Embryonic facial prominence (tissue), 1 donor: ENCODE results near the gene POLR1H.
"Not testable (repeated sequence)": the region's sequence is repeated elsewhere in the genome, so short reads cannot be mapped to it uniquely, and the experiment has no call there.

Source experiments
- DNase-seq: peaks from one replicate; pipeline ENCODE4 v3.0.0-alpha.2; 2016; ENCODE audit errors: extremely low spot score

Gene POLR1H, protein sequence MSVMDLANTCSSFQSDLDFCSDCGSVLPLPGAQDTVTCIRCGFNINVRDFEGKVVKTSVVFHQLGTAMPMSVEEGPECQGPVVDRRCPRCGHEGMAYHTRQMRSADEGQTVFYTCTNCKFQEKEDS

DNA sequence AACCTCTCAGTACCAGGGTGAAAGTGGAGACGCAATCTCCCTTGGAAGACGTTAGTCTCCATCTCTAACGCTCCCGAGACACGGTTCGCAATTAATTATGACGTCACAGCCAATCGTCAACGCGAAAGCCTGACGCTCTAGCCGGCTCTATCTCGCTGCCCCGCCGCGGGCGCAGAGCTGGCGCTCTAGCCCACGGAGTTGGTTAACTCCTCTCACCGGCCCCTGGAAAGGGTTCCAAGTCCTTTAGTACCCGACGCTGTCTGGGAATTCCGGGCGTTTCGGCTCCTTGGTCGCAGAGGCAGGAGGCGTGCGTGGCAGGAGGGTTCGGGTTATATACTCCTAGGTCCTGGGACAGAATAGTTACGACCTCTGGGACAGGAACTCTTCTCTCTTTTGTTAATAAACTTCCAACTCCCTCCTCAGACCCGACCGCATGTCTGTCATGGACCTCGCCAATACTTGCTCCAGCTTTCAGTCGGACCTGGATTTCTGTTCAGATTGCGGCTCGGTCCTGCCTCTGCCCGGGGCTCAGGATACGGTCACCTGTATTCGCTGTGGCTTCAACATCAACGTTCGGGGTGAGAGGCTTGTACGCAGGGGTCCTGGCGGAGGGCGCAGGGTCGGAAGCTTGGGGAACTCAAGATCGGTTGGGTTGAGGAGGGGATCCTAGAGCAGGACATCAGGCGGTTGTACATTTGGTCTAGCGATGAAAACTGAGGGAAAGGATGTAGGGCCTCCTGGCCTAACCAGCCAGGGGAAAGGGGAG lies at the start of gene POLR1H:
Gene POLR1H, plus strand, starts transcription at position 174 of the 766 bp plus-strand sequence. Its CDS starts 260 bp downstream, at position 434.
- peak; percentile 96 for DNase-seq

DNA sequence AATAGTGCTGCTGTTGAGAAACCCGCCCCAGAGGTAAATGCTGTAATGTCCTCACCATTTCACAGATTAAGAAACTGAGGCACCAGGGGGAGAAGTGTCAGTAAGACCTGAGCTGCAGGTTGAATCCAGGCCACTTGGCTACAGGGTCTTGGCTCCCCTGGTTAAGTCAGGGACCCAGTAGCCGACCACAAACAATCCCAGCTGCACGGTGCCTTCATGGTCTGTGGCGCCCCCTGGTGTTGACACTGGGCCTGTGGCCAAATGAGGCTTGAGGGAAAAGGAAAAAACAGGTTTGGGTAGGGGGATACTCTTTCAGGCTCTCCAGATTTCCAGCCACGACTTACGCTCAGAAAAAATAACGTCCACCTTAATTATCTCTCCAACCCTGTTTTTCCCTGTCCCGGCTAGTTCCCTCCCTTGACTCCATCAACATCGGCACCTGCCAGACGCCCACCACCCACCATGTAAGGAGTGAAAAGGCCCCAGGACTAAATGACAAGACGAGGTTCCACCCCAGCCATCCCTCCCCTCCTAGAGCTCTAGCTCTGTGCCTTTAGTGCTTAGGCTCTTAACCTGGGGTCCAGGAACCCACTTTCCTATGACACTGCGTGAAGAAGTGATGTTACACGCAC lies 47.7 kb upstream of the POLR1H start:
- no peak for DNase-seq

DNA sequence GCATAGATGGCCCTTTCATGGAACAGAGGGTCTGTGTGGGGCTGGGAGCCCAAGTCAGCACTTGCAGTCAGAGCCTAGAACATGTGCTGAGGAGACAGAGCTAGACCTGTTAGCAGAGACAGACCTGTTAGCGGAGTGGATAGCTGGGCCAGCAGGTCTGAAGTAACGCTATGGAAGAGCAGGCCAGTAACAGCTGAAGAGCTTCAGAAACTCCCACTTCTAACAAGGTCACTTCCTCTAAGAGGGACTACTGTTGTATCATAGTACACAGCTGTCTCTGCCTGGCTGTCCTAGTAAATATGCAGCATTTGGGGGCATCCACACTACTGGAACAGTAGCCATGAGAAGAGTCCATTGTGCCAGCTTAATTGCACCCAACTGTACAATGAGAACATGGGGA lies 41.2 kb upstream of the POLR1H start:
- DNase-seq: no peak

DNA sequence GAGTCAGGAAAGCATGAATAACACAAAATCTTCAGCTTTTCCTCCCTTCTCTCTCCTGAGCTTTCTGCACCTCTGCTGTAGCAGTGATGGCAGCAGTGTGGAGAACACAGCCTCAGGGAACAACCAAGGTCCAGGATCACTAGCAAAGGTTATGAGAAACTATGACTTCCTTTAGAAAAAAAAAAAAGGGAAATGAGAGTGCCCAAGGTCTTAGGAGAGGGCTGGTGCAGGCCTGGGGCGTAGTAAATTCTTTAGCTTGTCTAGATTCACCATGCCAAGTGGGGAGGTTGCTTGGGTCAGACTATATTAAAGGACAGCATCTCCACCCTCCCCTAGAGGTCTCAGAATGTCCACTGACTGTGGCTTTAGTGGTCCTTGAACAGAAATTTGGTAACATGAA lies 40.4 kb upstream of the POLR1H start:
- DNase-seq: no peak

DNA sequence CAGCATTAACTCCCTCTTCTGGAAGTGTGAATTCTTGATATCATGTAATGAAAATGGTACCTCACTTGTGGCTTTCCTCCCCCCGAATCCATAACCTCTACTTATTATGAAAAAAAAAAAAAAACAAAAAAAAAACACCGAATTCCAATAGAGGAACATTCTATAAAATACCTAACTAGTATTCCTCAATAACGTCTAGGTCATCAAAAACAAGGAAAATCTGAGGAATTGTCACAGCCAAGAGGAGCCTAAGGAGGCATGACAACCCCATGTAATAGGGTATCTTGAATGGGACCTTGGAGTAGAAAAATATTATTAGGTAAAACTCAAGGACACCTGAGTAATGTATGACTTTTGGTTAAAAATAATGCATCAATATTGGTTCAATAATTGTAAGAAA lies 38.9 kb upstream of the POLR1H start:
- DNase-seq: no peak

DNA sequence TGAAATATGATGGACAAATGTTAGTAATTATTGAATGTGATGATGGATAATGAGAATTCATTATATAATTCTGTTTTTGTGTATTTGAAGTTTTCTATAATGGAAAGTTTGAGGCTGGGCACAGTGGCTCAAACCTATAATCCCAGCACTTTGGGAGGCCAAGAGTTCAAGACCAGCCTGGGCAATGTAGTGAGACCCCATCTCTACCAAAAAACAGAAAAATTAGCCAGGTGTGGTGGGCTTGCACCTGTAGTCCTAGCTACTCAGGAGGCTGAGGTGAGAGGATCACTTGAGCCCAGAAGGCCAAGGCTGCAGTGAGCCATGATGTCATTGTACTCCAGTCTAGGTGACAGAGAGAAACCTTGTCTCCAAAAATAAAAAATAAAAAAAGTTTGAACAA lies 38.4 kb upstream of the POLR1H start:
- DNase-seq: not testable (repeated sequence)

DNA sequence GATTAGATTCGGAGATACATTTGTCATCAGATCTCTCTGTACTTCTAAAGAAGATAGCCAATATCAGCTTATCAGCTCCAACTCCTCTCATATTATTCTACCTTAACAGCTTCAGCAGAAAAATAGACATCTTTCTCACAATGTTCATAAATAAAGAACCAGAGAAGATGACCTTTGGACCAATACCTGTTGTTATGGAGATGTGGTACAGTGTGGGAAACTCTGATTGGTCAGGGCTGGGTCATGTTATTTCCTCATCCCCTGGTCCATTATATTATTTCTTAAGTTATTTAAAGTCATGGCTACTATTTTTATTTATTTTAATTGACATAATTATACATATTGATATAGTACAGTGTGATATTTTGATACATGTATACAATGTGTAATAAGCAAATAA lies 35.9 kb upstream of the POLR1H start:
- no peak for DNase-seq

DNA sequence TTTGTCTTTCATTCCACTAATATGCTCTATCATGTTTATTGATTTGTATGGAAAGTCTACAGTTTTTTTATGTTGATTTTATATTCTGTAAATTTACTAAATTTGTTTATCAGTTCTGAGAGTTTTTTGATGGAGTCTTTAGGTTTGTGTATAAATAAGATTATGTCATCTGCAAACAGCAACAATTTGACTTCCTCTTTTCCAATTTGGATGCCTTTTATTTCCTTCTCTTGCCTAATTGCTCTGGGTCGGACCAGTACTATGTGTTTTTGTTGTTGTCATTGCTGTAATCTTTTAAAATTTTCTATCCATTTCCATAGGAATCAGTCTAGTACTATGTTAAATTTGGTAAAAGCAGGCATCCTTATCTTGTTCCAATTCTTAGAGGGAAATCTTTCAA lies 31.5 kb upstream of the POLR1H start:
- no peak for DNase-seq

DNA sequence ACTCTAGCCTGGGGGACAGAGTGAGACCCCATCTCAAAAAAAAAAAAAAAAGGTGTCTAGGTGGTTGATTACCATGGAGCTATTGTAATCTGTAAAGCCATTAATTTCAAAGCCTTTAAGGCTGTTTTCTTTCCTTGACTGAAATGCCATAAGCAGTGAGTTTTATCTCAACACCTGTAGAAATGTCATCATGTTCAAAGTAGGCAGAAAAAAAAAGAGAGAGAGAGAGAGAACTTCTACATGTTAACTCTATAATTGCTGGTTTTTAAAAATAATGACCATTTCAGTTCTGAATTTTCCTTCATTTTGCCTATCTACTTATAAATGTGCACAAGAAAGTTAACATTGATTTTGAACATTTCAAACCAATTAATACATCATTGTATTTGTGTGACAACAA lies 29.7 kb upstream of the POLR1H start:
- DNase-seq: no peak

DNA sequence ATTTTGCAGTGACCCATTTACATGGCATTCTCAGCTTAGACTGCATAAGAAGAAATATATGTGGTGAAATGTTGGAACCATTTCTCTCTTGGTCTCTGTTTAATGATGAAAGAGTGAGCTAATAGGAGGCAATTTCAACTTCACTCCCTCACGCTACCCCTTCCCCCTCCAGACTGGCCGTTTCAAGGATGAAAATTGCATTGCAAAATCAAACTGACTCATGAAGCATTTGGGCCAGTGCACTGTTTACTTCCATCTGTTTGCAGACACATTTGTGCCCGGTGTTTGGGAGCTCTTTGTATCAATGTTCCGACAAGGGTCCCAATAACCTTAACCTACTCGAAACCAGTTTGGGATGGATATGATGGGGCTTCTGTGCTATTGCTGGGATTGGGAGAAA lies 27.6 kb upstream of the POLR1H start:
- not testable (repeated sequence) for DNase-seq

DNA sequence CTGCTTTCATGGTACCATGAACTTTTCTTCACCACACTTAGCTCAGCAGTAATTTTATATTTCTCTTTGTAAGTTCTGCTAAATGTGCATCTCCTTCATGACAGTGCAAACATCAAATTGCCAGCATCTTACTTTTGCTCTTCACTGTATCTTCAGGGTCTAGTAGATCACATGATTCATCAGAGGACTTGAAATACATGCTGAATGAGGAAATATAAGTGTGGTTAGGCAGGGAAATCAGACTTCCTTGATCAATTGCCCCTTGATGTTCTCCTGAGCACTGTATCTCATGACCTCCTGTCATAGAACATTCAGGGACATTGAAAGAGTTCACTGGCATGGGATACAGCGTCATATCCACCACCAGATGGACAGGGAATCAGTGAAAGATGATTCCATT lies 25.3 kb upstream of the POLR1H start:
- DNase-seq: no peak

DNA sequence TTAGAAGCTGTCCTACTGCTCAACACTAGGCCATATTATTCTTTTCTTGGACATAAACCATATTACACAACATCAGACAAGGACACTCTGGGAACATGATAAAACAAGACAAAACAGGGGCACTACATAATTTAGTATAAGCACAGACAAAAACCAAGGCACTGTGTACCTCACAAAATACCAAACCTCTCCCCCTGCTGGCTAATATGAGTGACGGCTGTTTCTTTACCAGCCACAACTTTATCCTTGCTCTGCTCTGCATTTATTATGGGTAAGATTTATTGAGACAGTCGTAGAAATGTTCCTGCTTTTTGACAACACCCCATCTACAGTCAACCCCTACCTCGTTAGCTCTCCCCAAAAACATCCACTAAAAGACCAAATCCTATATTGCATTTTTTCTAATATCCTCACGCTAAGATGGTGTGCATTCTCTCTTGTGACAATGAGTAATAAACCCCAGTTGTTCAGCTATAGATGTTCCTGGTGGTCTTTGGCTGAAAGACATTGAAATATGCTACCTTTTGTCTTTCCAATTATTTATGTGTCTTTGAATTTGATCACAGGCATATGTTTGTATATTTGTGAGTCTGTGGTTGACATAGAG lies 23.8 kb upstream of the POLR1H start:
- no peak for DNase-seq

DNA sequence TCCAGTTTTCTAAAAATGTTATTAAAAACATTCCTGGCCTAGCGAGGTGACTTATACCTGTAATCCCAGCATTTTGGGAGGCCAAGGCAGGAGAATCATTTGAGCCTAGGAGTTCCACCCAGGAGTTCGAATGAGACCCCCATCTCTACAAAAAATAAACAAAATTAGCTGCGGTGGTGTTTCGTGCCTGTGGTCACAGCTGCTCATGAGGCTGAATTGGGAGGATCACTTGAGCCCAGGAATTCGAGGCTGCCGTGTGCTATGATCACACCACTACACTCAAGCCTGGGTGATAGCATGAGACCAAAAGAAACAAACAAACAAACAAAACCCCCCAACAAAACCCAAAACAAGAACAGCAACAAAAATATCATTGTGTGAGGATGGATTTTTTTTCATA lies 19.8 kb upstream of the POLR1H start:
- no peak for DNase-seq

DNA sequence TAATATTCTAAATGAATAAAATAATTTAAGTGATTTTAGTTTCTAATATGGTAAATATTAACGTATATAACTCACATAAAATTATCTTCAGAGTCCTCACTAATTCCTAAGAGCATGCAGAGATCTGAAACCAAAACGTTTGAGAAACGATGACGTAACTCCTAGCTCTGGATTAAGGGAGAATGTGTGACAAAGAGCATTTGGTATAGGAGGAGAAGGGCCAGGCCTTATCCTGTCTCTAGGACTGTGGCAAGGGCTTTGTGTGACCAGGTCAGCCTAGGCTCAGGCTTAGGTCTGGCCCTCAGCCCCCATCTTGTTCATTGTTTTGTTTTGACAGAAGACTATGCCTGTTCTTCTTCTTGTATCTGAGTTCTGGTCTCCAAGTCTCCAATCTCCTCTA lies 19.2 kb upstream of the POLR1H start:
- no peak for DNase-seq

DNA sequence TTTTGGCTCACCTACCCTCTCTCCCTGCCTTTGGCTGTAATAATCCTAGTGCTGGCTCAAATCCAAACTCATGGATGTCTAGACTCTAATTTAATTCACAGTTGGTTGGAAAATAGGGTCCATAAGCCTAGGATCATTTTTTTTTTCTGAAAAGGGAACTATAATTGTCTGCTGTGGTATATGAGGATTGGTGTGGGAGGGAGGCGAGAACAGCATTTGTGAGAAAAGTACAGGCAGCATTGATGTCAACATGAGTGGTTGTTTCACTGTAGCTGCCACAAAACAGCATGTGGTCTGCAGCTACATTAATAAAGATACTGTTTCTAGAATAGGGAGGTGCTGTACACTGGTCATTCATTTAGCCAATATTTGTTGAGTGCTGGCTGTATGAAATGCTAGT lies 18.6 kb upstream of the POLR1H start:
- DNase-seq: no peak

DNA sequence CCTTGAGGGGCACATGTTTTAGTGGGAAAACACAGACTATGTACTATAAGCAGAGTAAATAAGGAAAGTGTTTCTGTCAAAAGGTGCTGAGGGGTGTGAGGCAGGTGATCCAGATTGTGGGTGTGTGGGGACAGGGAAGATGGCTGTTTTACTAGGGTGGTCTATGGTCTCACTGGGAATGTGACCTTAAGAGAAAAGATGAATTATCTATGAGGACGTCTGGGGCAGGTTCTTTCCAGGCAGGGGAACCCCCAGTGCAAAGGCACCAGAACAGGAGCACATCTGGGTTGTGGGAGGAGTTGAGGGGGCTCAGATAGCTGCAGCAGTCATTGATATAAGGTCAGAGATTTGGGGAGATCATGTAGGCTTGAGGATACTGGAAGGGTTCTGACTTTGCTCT lies 18.2 kb upstream of the POLR1H start:
- DNase-seq: no peak

DNA sequence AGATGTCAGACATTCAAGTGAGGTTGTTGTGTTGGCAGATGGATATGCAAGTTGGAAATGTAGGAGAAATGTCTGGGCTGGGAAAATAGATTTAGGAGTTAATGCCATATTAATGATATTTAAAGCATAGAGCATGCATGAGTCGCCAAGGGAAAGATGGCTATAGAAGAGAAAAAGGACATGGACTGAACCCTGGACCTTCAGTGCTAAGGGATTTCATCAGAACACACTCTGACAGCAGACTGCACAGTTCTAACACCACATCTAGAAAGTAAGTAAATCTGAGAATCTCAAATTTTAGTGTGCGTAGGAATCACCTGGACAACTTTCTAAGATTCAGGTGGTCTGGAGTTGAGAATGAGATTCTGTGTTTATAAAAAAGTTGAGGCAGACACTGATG lies 17.3 kb upstream of the POLR1H start:
- no peak for DNase-seq

DNA sequence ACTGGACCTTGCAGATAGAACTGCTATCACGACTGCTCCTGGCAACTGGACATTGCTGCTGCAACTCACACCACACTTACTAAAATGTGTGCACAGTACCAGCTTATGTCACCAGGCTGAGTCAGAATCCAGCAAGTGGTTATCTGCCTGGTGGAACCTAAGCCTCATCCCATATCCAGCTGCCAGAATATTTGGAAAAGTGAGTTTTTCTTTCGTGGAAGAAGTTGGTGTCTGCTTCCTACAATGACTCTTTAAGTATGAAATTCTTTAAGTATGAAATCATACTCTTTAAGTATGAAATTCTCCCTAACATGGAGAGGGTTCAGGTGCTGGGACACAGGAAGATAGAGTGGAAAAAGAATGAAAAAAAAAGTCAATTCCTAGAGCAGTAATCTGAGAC lies 16.4 kb upstream of the POLR1H start:
- DNase-seq: no peak

DNA sequence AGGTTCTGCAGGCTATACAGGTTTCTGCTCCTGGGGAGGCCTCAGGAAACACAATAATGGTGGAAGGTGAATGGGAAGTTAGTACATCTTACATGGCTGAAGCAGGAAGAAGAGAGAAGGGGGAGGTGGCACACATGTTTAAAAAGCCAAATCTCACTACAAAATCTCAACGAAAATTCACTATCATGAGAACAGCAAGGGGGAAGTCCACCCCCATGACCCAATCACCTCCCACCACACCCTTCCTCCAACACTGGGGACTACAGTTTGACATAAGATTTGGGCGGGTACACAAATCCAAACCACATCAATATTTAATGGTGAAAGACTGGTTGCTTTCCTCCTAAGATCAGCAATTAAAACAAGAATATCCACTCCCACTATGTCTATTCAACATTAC lies 13.8 kb upstream of the POLR1H start:
- no peak for DNase-seq

DNA sequence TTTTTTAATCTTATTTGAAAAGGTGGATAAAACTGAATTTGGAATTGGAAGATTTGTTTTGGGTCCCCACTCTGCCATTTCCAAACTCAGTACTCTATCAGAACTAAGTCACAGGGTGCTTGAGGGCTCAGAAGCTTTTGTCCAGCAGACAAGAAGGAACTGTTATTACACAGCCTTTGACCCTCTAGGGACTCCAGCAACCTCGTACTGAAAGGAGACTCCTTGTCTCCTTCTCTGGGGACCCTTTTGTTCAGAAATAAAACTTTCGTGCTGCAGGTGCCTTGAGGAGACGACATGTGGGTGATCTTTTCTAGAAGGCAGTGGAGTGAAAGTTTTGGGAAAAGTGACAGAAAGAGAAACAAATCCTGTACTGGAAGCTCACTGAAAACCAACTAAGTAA lies 7.4 kb upstream of the POLR1H start:
- no peak for DNase-seq

DNA sequence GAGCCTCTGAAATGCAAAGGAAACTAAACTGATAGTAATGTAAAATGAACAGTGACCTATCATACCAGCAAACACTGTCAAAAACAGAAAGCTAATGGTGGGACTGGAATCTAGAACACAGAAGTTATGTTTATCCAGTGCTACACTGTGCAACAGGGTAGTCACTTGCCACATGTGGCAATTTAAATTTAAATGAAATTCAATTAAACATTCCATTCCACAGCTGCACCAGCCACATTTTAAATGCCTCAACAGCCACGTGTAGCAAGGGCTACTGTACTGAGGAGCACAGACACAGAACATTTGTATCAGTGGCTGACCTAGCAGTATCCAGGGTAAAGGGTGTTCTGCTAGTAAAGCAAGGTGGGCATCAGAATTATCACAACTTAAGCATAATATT lies 5.6 kb upstream of the POLR1H start:
- no peak for DNase-seq

DNA sequence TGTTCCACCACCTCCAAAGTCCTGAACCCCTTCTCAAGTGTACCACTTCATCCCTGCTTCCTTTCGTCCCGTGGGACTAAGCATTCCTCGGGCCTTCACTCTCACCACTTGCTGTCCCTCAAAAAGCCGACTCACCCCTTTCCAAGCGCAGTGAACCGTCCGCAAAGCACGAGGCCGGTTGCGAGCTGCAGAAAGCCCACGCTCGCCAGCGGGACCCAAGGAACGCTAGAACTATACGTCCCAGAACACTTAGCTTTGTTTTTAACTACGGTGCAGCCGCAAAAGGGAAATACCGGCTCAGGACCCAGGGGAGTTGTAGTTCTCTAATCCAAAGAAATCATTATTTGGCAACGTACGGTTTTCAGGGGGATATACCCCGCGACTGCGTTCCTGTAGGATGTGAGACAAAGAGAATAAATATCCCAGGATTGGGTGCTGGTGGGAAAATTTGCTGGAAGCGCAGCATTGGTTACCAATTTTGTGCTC lies 416 bp upstream of the POLR1H start:
- no peak for DNase-seq
